Measurements from ENCODE around the gene DSP. TPM values are rescaled to one million over a fixed set of nuclear protein-coding genes. Genes with fewer than 3 reads are reported as not detected.

The DSP gene
- total and polyA plus RNA-seq, 2 of the 13 experiments (the other 11 are each of a cell fraction or from before 2014, with no cell fraction given) = 89.8 to 117 TPM

GRCh38 chr6:7541175-7542064 is at the start of gene DSP (continued):
- 0 out of 2 replicates have a peak, but pooled peaks have one; percentile 67 for TF ChIP-seq ZNF441 (CRISPR knock-in tag; IDR thresholded peaks at IDR 0.05; ENCODE audit: borderline replicate concordance)
- peak; percentile 30; the same call in 1 of the 2 replicates for TF ChIP-seq ZNF776 (CRISPR knock-in tag; IDR thresholded peaks at IDR 0.05)
- TF ChIP-seq NFATC3 (CRISPR knock-in tag; IDR thresholded peaks at IDR 0.05) = no peak
- TF ChIP-seq RFX5 (IDR thresholded peaks at IDR 0.05; ENCODE audit: low read depth, low read length) = no peak
- TF ChIP-seq MAFF (IDR thresholded peaks at IDR 0.05; ENCODE audit: low read depth, low read length) = no peak
- TF ChIP-seq PRMT3 (CRISPR knock-in tag; IDR thresholded peaks at IDR 0.05; ENCODE audit: borderline replicate concordance, low read depth) = no peak
- 0 out of 2 replicates have a peak, but pooled peaks have one; percentile 27 for TF ChIP-seq TRAFD1 (CRISPR knock-in tag; IDR thresholded peaks at IDR 0.05; ENCODE audit: borderline replicate concordance)
- TF ChIP-seq SOX13 (IDR thresholded peaks at IDR 0.05) = peak; percentile 78
- peak in 1 of 2 experiments; percentile 92; a peak in 2 of 4 replicates for TF ChIP-seq SOX13 (CRISPR knock-in tag; conservative IDR thresholded peaks at IDR 0.05 in 1 of 2, IDR thresholded peaks at IDR 0.05 in 1 of 2)
- peak; percentile 81; the same call in 1 of the 2 replicates for TF ChIP-seq ZNF788 (CRISPR knock-in tag; IDR thresholded peaks at IDR 0.05; ENCODE audit: borderline replicate concordance)
- peak; percentile 72 for TF ChIP-seq ZBTB43 (CRISPR knock-in tag; conservative IDR thresholded peaks at IDR 0.05)
- peak; percentile 74 for TF ChIP-seq GMEB1 (CRISPR knock-in tag; IDR thresholded peaks at IDR 0.05; ENCODE audit: borderline replicate concordance)
- TF ChIP-seq, protein P1, sequence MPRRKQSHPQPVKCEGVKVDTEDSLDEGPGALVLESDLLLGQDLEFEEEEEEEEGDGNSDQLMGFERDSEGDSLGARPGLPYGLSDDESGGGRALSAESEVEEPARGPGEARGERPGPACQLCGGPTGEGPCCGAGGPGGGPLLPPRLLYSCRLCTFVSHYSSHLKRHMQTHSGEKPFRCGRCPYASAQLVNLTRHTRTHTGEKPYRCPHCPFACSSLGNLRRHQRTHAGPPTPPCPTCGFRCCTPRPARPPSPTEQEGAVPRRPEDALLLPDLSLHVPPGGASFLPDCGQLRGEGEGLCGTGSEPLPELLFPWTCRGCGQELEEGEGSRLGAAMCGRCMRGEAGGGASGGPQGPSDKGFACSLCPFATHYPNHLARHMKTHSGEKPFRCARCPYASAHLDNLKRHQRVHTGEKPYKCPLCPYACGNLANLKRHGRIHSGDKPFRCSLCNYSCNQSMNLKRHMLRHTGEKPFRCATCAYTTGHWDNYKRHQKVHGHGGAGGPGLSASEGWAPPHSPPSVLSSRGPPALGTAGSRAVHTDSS (CRISPR knock-in tag; conservative IDR thresholded peaks at IDR 0.05) = peak; percentile 91
- TF ChIP-seq ZFP62 (CRISPR knock-in tag; IDR thresholded peaks at IDR 0.05) = no peak
- no peak for TF ChIP-seq ZNF354B (CRISPR knock-in tag; IDR thresholded peaks at IDR 0.05)
- no peak for TF ChIP-seq ATM (IDR thresholded peaks at IDR 0.05; ENCODE audit: borderline replicate concordance)
- peak; percentile 92 for TF ChIP-seq ZFX (CRISPR knock-in tag; IDR thresholded peaks at IDR 0.05; ENCODE audit: low read depth)
- no peak; the same call in 1 of the 2 replicates for TF ChIP-seq MTF1 (CRISPR knock-in tag; IDR thresholded peaks at IDR 0.05)
- TF ChIP-seq CHCHD3 (CRISPR knock-in tag; IDR thresholded peaks at IDR 0.05) = peak; percentile 53; the same call in 1 of the 2 replicates
- TF ChIP-seq GLI4 (CRISPR knock-in tag; IDR thresholded peaks at IDR 0.05; ENCODE audit: borderline replicate concordance) = peak; percentile 76; the same call in 1 of the 2 replicates
- TF ChIP-seq POLR2A (IDR thresholded peaks at IDR 0.05; ENCODE audit: insufficient read depth in 1 of 2, low read depth in 2 of 2, low read length in 2 of 2) = peak; percentile 92 to 95
